WERI-Rb-1 (cell line): Measurements from ENCODE around the gene ARL11.

ENCODE experiments used
- DNase-seq: peaks from one replicate; pipeline ENCODE4 v3.0.0-alpha.2; 2020
- H3K27ac ChIP-seq: fragments of 250-450 bp; sonication (Bioruptor Pico); 2 replicates; pipeline ENCODE4 v1.5.1; 2020; ENCODE audit warnings: mild to moderate bottlenecking, moderate library complexity
- H3K27me3 ChIP-seq: fragments of 250-450 bp; sonication (Bioruptor Pico); 2 replicates; pipeline ENCODE4 v1.5.1; 2021; ENCODE audit warnings: mild to moderate bottlenecking, low read depth, moderate library complexity; ENCODE audit not compliant: insufficient read depth, severe bottlenecking
- H3K36me3 ChIP-seq: fragments of 250-450 bp; sonication (Bioruptor Pico); 2 replicates; pipeline ENCODE4 v1.5.1; 2020; ENCODE audit warnings: mild to moderate bottlenecking, moderate library complexity
- H3K4me3 ChIP-seq: 2 replicates; pipeline ENCODE4 v1.5.1; 2011; ENCODE audit warnings: low read depth, mild to moderate bottlenecking, control low read depth, low read length
- H3K9me3 ChIP-seq: fragments of 250-450 bp; sonication (Bioruptor Pico); 2 replicates; pipeline ENCODE4 v1.5.1; 2021; ENCODE audit warnings: mild to moderate bottlenecking, moderate library complexity; ENCODE audit not compliant: severe bottlenecking
- TF ChIP-seq, protein P1 (sequence below): IDR thresholded peaks from 2 replicates; pipeline ENCODE4 v1.5.1; 2011; ENCODE audit warnings: low read depth, mild to moderate bottlenecking, control low read depth, inconsistent platforms, low read length

ARL11 gene

DNA sequence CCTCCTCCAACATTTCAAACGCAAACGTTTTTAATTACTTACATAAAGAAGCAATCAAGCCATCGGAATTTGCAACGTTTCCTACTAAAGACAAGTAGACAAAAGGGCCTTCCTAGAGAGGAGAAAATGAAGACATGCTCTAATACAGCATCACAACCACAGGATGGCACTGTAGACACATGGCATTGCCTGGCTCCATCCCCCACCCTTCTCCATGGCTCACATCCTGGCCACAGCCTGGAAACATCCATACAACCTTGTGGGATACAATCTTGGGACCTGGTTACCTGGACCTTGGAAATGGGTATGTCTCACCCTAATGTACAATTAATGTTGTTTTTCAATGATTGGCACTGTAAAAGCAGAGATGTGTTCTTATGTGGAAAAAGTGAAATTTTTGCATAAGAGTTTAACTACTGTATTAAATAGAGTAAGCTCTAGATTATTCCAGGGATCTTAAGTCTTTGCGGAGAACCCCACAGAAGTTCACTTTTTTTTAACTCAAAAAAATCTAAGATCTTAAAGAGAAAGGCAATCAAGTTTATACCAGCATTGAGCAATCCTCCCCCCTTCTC is 41.5 kb downstream of the ARL11 start:
- TF ChIP-seq, protein P1, sequence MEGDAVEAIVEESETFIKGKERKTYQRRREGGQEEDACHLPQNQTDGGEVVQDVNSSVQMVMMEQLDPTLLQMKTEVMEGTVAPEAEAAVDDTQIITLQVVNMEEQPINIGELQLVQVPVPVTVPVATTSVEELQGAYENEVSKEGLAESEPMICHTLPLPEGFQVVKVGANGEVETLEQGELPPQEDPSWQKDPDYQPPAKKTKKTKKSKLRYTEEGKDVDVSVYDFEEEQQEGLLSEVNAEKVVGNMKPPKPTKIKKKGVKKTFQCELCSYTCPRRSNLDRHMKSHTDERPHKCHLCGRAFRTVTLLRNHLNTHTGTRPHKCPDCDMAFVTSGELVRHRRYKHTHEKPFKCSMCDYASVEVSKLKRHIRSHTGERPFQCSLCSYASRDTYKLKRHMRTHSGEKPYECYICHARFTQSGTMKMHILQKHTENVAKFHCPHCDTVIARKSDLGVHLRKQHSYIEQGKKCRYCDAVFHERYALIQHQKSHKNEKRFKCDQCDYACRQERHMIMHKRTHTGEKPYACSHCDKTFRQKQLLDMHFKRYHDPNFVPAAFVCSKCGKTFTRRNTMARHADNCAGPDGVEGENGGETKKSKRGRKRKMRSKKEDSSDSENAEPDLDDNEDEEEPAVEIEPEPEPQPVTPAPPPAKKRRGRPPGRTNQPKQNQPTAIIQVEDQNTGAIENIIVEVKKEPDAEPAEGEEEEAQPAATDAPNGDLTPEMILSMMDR: peak; percentile 71
- H3K4me3 ChIP-seq: no peak overlapping the region
- DNase-seq: peak; percentile 58
- H3K36me3 ChIP-seq: no peaks in the 10 kb centered on the region
- H3K9me3 ChIP-seq: no peaks in the 10 kb centered on the region
- no peak overlapping the region for H3K27ac ChIP-seq
- H3K27me3 ChIP-seq: no peaks in the 10 kb centered on the region

DNA sequence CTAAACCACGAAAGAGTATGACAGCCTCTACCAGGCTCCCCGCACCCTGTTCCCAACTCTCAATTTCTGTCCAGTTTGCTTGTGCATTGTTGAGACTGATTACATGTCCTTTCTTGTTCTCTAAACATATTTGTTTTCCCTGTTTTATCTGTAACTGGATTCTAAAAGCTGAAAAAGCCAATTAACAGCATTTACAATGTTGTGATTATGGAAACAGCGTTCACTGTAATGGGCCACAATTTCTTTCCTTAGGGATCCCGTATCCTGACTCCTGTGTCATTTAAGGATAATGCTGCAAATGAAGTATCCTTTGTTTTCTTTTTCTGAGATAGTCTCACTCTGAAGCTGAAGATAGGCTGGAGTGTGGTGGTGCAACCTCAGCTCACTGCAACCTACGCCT is 42.5 kb downstream of the ARL11 start:
- Histone ChIP-seq H3K36me3 (no peaks in the 10 kb centered on the region), H3K27ac (no peak overlapping the region), H3K27me3 (no peaks in the 10 kb centered on the region), H3K4me3 (no peak overlapping the region), H3K9me3 (no peaks in the 10 kb centered on the region)
- no peak for DNase-seq
- TF ChIP-seq, protein P1: no peak

DNA sequence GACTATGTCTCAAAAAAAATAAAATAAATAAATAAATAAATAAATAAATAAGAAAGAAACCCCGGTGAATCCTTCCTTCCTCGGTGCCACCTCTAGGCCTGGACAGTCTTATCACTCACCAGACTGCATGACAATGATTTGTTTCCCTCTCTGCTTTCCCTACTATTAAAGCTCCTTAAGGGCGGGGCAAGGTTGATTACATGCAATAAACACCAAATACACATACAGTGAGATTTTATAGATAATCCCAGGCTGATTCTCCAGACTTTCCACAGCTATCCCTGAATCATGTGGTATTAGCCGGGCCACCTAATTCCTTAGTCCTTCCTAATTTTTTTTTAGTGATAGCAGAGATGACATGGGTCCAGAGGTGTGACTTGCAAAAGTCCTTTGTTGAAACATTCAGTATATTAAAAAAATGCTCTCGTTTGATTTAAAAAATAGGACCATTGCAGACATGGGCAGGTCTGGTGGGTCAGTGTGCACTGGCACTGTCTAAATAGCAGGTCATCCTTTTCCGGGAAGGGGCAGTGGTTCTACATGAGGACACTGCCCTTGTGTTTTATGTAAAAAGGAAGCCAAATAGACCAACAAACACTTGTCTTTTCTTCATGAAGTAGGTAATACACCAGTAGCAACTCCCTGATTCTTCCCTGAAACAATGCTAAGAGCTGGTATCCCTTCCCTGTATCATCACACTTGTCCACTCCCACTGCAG is 48.4 kb downstream of the ARL11 start:
- no peak for DNase-seq
- TF ChIP-seq, protein P1: no peak
- Histone ChIP-seq H3K27me3 (no peaks in the 10 kb centered on the region), H3K9me3 (no peaks in the 10 kb centered on the region), H3K4me3 (no peak overlapping the region), H3K36me3 (no peaks in the 10 kb centered on the region), H3K27ac (no peak overlapping the region)

DNA sequence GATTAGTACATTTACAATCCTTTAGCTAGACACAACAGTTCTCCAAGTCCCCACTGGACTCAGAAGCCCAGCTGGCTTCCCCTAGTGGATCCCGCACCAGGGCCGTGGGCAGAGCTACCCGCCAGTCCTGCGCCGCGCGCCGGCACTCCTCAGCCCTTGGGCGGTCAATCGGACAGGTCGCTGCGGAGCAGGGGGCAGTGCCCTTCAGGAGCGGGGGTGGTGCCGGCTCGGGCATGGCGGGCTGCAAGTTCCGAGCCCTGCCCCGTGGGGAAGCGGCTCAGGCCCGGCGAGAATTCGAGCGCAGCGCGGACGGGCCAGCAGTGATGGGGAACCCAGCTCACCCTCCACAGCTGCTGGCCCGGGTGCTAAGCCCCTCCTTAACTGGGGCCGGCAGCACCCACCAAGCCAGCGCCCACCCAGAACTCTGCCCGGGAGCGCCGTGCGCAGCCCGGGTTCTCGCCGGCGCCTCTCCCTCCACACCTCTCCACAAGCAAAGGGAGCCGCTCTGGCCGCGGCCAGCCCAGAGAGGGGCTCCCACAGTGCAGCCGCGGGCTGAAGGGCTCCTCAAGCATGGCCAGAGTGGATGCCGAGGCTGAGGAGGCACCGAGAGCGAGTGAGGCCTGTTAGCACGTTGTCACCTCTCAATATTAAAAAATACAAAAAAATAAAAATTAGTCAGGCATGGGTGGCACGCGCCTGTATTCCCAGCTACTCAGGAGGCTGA is 50.0 kb downstream of the ARL11 start:
- H3K36me3 ChIP-seq: no peaks in the 10 kb centered on the region
- DNase-seq: no peak
- no peak overlapping the region for H3K4me3 ChIP-seq
- no peak overlapping the region for H3K27ac ChIP-seq
- TF ChIP-seq, protein P1: no peak
- no peaks in the 10 kb centered on the region for H3K27me3 ChIP-seq
- no peaks in the 10 kb centered on the region for H3K9me3 ChIP-seq

DNA sequence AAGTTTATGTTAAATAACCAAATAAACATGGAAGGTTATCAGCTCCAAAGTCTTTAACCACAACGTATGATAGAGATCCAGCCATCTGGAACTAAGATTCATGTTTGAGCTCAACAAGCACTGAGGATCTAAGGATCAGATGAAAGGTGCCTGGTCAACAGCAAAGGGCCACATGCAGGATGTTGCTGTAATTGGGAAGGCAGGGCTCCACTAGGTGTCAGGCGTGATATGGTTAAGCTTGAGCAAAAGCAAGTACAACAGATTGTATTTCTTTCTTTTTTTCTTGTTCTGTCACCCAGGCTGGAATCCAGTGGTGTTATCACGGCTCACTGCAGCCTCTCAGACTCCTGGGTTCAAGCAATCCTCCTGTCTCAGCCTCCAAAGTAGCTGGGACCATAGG is 50.9 kb downstream of the ARL11 start:
- TF ChIP-seq, protein P1: peak; percentile 46
- no peak overlapping the region for H3K27ac ChIP-seq
- no peak overlapping the region for H3K4me3 ChIP-seq
- DNase-seq: peak; percentile 58
- H3K36me3 ChIP-seq: no peaks in the 10 kb centered on the region
- no peaks in the 10 kb centered on the region for H3K9me3 ChIP-seq
- H3K27me3 ChIP-seq: no peaks in the 10 kb centered on the region
